RWPE1 (cell line): ENCODE data around the gene MRPS16.

ENCODE experiments used
- CTCF ChIA-PET: fragments of 350-600 bp; sonication (Branson Sonifier 250); formaldehyde crosslinking; extraction: SDS; loops from one replicate; lab custom pipeline; 2021; lab: Yijun Ruan, JAX
- POLR2A ChIA-PET: fragments of 400-600 bp; formaldehyde crosslinking; extraction: SDS; loops from one replicate; lab custom pipeline; 2020; ENCODE audit warnings: antibody characterized with exemption; ENCODE audit not compliant: low non-redundant PET; lab: Yijun Ruan, JAX
- DNase-seq: peaks from one replicate; pipeline ENCODE4 v3.0.0; 2012; ENCODE audit warnings: low spot score
- H3K27ac ChIP-seq: fragments of 450-650 bp; 2 replicates; pipeline ENCODE4 v1.5.1; 2017
- CTCF ChIP-seq: fragments of 450-650 bp; conservative IDR thresholded peaks from 2 replicates; pipeline ENCODE4 v1.5.1; 2017; ENCODE audit warnings: low read depth, mild to moderate bottlenecking

Gene MRPS16

DNA sequence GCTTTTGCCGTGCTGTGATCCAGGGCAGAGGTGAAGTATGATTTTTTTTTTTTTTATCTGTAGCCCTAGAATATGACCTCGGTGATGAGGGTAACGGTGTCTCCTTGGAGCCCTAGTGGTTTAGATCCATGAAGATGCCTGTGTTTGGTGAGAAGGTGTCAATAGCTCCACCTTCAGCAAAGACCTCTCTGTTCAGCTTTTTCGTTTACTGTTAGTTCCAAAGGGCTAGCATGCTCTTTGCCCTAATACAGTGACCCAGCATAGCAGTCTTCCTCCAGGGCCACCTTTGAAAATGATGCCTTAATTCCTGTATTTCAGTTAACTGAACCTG lies 746 bp upstream of the MRPS16 start:
- no peak for TF ChIP-seq CTCF
- H3K27ac ChIP-seq = peak overlapping the region; percentile 91
- DNase-seq = no peak
- ChIA-PET CTCF (interaction anchor here (0.6 kb wide), 1 partner anchor 20 kb away, joined by 3 read pairs; no protein-coding TSS in a partner anchor), POLR2A (interaction anchor here (1.0 kb wide), 1 partner anchor 10 kb away, joined by 5 read pairs; no protein-coding TSS in a partner anchor)

- H3K27ac ChIP-seq = peak overlapping the region; percentile 91
- no peak for TF ChIP-seq CTCF
- no peak for DNase-seq
- POLR2A ChIA-PET = interaction anchor here (0.6 kb wide), 1 partner anchor 16 kb away, joined by 3 read pairs; no protein-coding TSS in a partner anchor
- CTCF ChIA-PET = interaction anchor here (0.6 kb wide), 1 partner anchor 41 kb away, joined by 3 read pairs; no protein-coding TSS in a partner anchor
Observed at GRCh38 chr10:73251683-73252444, 580 bp downstream of the MRPS16 start.

GRCh38 chr10:73248259-73248724 lies 4.2 kb downstream of the MRPS16 start:
- ChIA-PET CTCF (no interaction called here), POLR2A (no interaction called here)
- no peak for TF ChIP-seq CTCF
- DNase-seq = no peak
- no peak overlapping the region for H3K27ac ChIP-seq

DNA sequence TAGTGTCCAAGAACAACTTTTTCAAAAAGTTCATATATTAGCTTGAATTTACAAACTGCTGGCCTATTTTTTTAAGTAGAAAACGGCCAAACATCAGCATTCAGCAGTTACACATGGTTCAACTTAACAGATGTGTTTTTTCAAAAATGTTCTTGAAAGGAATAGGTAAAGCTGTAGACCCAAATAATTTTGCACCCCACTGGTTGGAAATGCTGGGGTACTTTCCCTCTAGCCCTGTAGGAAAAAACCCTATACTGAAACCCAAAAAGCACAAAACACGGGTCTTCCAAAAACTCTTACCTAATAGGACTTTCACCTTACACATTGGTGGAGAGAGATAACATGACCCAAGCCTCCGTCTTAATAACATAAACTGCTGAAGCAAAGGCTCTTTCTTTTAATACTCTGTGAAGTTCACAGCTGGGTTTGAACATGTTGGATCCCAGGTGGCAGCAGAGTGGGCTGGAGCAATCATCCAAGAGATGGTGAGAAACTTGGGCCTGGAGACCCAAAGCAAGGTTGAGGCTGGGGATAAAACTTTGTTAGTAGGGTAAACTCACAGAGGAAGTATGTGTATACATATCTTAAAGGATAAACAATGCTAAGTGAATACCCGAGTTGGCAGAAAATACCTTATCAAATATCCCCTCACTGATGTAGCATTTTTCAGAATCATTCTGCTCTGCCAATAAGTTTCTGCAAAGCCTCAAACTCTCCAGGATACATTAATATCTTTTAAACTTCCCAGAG lies 4.8 kb downstream of the MRPS16 start:
- peak overlapping the region; percentile 98 for H3K27ac ChIP-seq
- TF ChIP-seq CTCF = no peak
- CTCF ChIA-PET = interaction anchor here (0.6 to 0.9 kb wide), 2 partner anchors 12 to 16 kb away, joined by 3 read pairs; no protein-coding TSS in a partner anchor
- no peak for DNase-seq
- POLR2A ChIA-PET = interaction anchor here (1.0 kb wide), 2 partner anchors 9 to 210 kb away, joined by 3 to 9 read pairs; no protein-coding TSS in a partner anchor

- ChIA-PET CTCF (interaction anchor here (0.9 to 1.1 kb wide), 2 partner anchors 11 to 165 kb away, joined by 3 to 5 read pairs; no protein-coding TSS in a partner anchor), POLR2A (interaction anchor here (0.6 to 1.0 kb wide), 5 partner anchors 10 to 361 kb away, joined by 3 to 9 read pairs (median 4); no protein-coding TSS in a partner anchor)
- H3K27ac ChIP-seq = peak within 1 kb of the TSS; percentile 98
- DNase-seq = peak; percentile 95
- TF ChIP-seq CTCF = no peak
Observed at GRCh38 chr10:73246646-73247508, 5.6 kb downstream of the MRPS16 start, which contains the start of gene DNAJC9. Gene DNAJC9 (minus strand): TSS chr10:73247255. CDS start chr10:73247189, 66 bp downstream.
